Measurements from ENCODE around the gene GLIS1. TPM values are rescaled to one million over a fixed set of nuclear protein-coding genes. Genes with fewer than 3 reads are reported as not detected.

Gene GLIS1
- total RNA-seq, 1 experiment from 2014 or later = 0.28 TPM

DNA sequence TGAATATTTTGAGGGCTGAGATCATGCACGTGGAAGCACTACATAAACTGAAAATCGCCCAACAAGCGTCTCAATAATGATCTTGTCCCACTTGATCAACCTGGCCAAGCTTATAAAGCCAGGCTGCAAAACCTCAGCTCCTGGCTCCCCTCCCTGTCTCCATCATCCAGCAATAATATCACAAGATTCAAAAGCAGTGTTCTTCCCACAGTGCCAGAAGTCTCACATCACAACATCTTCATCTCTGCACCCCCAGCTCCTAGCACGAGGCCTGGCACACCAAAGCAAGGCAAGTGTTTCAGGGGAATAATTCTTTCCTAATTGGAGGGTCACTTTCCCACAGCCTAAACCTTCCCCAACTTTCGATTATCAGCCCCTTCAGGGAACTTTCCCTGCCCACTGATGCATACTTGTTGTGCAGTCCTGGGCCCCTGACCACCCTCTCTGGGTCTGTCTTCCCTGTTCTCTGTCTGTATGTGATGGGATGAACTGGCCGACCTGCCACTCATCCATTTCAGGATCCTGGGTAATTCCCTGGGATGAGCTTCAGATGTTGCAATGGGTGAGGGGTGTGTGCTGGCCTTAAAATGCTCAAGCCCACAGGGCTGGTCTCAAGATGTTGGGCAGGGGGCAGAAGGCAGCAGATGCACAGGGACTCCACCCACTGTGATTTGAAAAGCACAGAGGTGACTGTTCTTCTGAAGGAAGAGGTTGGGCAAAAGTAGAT is 150.7 kb downstream of the GLIS1 start:
- no peak overlapping the region for H2BK120ac ChIP-seq (ENCODE audit: low read depth, low read length, poor library complexity, severe bottlenecking)
- H4K20me1 ChIP-seq (ENCODE audit: control insufficient read depth, insufficient read depth, insufficient read length) = no peaks in the 10 kb centered on the region
- WGBS (ENCODE audit: extremely low coverage, insufficient read length, low lambda C conversion rate) = no CpG with 5 or more reads among the region's 6 CpGs
- H2AFZ ChIP-seq (ENCODE audit: low read length) = no peak overlapping the region
- H3K27me3 Mint-ChIP-seq (ENCODE audit: low read depth) = peaks cover 21% of the 10 kb centered on the region
- no peak overlapping the region for H3K4me2 ChIP-seq (ENCODE audit: insufficient read depth, insufficient read length, low read length)
- no peak overlapping the region for H3K56ac ChIP-seq (ENCODE audit: insufficient read length, low read depth, low read length)
- H3K14ac ChIP-seq (ENCODE audit: insufficient read depth, low read length) = no peak overlapping the region
- H2BK20ac ChIP-seq (ENCODE audit: low read depth, low read length, poor library complexity, severe bottlenecking) = no peak overlapping the region
- no peak overlapping the region for H2BK15ac ChIP-seq (ENCODE audit: low read depth, low read length)
- H3K36me3 Mint-ChIP-seq (ENCODE audit: insufficient read depth in 1 of 3, low read depth in 3 of 3) = no peaks in the 10 kb centered on the region
- no peak overlapping the region for H2AK5ac ChIP-seq (ENCODE audit: insufficient read length, low read length)
- no peaks in the 10 kb centered on the region for H3K23me2 ChIP-seq (ENCODE audit: insufficient read length, low read depth, low read length, poor library complexity, severe bottlenecking)
- no peaks in the 10 kb centered on the region for H3K79me2 ChIP-seq (ENCODE audit: insufficient read depth, low read length)
- no peak overlapping the region for H3K27ac ChIP-seq (ENCODE audit: insufficient read length, low read depth, low read length)
- no peak overlapping the region for H4K91ac ChIP-seq (ENCODE audit: insufficient read length, low read depth, low read length)
- no peak overlapping the region for H3T11ph ChIP-seq (ENCODE audit: low read length)
- no peaks in the 10 kb centered on the region; the same call in 1 of the 2 replicates for H3K4me1 ChIP-seq (ENCODE audit: insufficient read depth, low read length)
- H3K4me1 Mint-ChIP-seq = peaks cover 34 to 44% of the 10 kb centered on the region in 2 experiments
- H3K4ac ChIP-seq (ENCODE audit: low read depth, low read length) = no peak overlapping the region
- no peak for DNase-seq
- H3K18ac ChIP-seq (ENCODE audit: insufficient read length, low read depth, low read length) = no peak overlapping the region
- H4K5ac ChIP-seq (ENCODE audit: insufficient read length, low read depth, low read length) = no peak overlapping the region
- H3K27ac Mint-ChIP-seq = no peak overlapping the region
- no peaks in the 10 kb centered on the region for H3K27me3 ChIP-seq (ENCODE audit: insufficient read depth, low read length)
- no peak overlapping the region for H2BK12ac ChIP-seq (ENCODE audit: insufficient read length, low read depth, low read length)
- no peak overlapping the region for H3K9ac ChIP-seq (ENCODE audit: extremely low read depth, insufficient read length, low read length)
- H3K4me3 Mint-ChIP-seq = no peak overlapping the region
- TF ChIP-seq, protein P1, sequence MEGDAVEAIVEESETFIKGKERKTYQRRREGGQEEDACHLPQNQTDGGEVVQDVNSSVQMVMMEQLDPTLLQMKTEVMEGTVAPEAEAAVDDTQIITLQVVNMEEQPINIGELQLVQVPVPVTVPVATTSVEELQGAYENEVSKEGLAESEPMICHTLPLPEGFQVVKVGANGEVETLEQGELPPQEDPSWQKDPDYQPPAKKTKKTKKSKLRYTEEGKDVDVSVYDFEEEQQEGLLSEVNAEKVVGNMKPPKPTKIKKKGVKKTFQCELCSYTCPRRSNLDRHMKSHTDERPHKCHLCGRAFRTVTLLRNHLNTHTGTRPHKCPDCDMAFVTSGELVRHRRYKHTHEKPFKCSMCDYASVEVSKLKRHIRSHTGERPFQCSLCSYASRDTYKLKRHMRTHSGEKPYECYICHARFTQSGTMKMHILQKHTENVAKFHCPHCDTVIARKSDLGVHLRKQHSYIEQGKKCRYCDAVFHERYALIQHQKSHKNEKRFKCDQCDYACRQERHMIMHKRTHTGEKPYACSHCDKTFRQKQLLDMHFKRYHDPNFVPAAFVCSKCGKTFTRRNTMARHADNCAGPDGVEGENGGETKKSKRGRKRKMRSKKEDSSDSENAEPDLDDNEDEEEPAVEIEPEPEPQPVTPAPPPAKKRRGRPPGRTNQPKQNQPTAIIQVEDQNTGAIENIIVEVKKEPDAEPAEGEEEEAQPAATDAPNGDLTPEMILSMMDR (conservative IDR thresholded peaks at IDR 0.05) = no peak
- no peaks in the 10 kb centered on the region for H3K79me1 ChIP-seq (ENCODE audit: insufficient read depth, low read depth, low read length, poor library complexity, severe bottlenecking)
- H3K23ac ChIP-seq (ENCODE audit: insufficient read length, low read depth, low read length) = no peak overlapping the region
- H2BK5ac ChIP-seq (ENCODE audit: insufficient read length, low read length) = no peak overlapping the region
- no peaks in the 10 kb centered on the region for H3K9me3 ChIP-seq (ENCODE audit: control insufficient read depth, low read depth, low read length)
- H4K8ac ChIP-seq (replicated peaks; ENCODE audit: insufficient read length, low read depth, low read length) = no peak overlapping the region
- H3K9me3 Mint-ChIP-seq = no peaks in the 10 kb centered on the region
